Activated T-cell treated with anti-CD3 and anti-CD28 coated beads, Interleukin-2, amount 50 U/mL, for 4 hours (primary cell): ENCODE results near the gene ADGRG7. TPM values are rescaled to one million over a fixed set of nuclear protein-coding genes. Genes with fewer than 3 reads are reported as not detected.
"Not testable (repeated sequence)": the region's sequence is repeated elsewhere in the genome, so short reads cannot be mapped to it uniquely, and the experiment has no call there.

Source experiments
- ATAC-seq, 2 donors: fragments of 200-7000 bp; cut with Tn5 transposase; one replicate each; pipeline ENCODE4 v1.10.0; 2021
- DNase-seq: peaks from one replicate; pipeline ENCODE4 v3.0.0-alpha.2; 2020
- H3K27me3 Mint-ChIP-seq: one replicate; pipeline ENCODE4 v1.8.0; 2021; ENCODE audit warnings: low read depth, mixed read lengths
- H3K36me3 Mint-ChIP-seq: one replicate; pipeline ENCODE4 v1.8.0; 2022; ENCODE audit warnings: mixed read lengths; ENCODE audit not compliant: insufficient read depth
- H3K4me1 Mint-ChIP-seq: one replicate; pipeline ENCODE4 v1.8.0; 2021; ENCODE audit warnings: low read depth, mixed read lengths
- H3K4me3 Mint-ChIP-seq: one replicate; pipeline ENCODE4 v1.8.0; 2021; ENCODE audit warnings: mild to moderate bottlenecking, moderate library complexity, mixed read lengths
- H3K9me3 Mint-ChIP-seq: one replicate; pipeline ENCODE4 v1.8.0; 2021; ENCODE audit warnings: mixed read lengths
- total RNA-seq, 3 donors: library from RNA; stranded (reverse); gene quantifications; one replicate each; pipeline ENCODE4 v1.2.1, GENCODE V29; 2021

The ADGRG7 gene
- total RNA-seq, 3 donors from 2014 or later, result not detected

DNA sequence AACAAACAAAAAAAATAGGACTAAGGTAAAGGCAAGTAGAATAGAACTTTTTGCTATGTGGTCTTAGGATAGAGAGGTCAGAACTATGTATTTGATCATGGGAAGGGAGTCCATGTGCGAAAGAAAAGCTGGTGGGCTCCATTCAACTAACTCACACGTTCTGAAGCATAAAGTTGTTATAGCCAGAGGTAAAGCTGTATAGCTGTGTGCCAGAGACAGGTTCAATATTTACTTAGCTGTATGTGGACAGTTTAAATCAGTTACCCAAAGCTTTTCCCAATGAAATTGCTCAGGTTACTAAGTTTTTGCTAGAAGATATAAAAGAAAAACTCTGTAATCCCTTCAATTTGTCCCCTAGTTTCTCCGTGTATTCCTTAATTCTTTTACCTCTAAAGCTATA, 37.8 kb downstream of the ADGRG7 start:
- Mint-ChIP-seq H3K4me1 (peaks cover 12% of the 10 kb centered on the region), H3K4me3 (no peak overlapping the region), H3K9me3 (no peaks in the 10 kb centered on the region), H3K36me3 (no peaks in the 10 kb centered on the region), H3K27me3 (peaks cover 6% of the 10 kb centered on the region)
- ATAC-seq (no peak), DNase-seq (no peak)

DNA sequence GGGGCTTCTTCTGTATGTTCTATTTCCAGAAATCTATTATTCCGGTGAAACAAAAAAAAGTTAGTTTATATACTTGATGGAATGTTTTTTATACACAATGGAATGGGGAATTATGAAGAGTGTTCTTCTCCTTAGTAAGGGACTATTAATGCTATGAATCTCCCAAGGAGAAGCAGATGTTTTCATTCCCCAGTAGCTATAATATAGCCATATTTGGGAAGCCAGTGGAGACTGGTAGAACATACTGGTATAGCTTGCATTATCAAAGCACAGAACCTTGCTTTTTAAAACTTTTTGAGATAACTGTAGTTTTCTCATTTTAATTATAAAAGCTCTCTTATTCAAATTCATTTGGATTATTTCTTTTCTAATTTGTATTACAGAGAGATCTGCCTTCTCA, 38.3 kb downstream of the ADGRG7 start:
- no peak for ATAC-seq
- peaks cover 12% of the 10 kb centered on the region for H3K4me1 Mint-ChIP-seq
- H3K4me3 Mint-ChIP-seq, result no peak overlapping the region
- DNase-seq, result no peak
- H3K27me3 Mint-ChIP-seq, result peaks cover 6% of the 10 kb centered on the region
- no peaks in the 10 kb centered on the region for H3K9me3 Mint-ChIP-seq
- H3K36me3 Mint-ChIP-seq, result no peaks in the 10 kb centered on the region

DNA sequence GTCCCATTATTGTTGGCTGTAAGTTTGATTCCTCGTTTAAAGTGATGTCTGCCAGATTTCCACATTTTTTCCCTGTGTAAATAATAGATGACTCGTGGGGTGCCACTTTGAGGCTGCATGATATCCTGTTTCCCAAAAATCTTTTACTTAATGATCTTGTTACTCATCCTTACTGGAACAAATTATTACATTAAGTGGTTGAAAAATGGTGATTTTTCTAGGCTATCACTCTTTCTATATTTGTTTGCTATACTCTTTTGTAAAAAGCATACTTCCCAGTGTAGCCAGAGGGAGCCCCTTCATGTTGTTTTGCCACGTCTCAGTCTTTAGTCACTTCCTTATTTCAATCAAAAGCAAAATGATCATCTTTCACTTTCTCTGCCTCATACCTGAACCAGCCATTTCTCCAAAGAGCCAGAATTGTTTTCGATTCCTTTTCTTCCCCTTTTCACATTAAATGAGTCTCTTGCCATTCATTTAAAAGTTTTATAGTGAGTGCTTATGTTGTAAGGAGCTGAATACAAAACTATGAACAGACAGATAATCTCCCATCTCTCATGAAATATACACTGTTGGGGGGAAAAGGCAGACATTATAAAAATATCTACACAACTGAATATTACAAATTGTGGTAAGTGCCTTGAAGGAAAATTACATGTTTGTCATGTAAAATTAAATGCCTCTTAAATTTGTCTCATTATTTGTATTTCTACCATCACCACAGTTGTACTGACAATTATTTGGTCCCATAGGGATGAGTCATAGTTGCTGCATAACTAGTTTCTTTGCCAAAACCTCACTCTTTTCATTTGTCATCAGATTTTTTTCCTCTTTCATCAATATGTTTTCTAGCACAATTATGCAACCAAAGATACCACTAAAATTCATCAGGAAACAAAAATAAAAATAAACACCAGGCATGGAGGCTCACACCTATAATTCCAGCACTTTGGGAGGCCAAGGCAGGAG, 41.5 kb downstream of the ADGRG7 start:
- DNase-seq (no peak), ATAC-seq (peak; percentile 93 to 95)
- peaks cover 12% of the 10 kb centered on the region for H3K4me1 Mint-ChIP-seq
- H3K9me3 Mint-ChIP-seq, result no peaks in the 10 kb centered on the region
- H3K27me3 Mint-ChIP-seq, result peaks cover 4% of the 10 kb centered on the region
- H3K4me3 Mint-ChIP-seq, result peak overlapping the region; percentile 14
- no peaks in the 10 kb centered on the region for H3K36me3 Mint-ChIP-seq

DNA sequence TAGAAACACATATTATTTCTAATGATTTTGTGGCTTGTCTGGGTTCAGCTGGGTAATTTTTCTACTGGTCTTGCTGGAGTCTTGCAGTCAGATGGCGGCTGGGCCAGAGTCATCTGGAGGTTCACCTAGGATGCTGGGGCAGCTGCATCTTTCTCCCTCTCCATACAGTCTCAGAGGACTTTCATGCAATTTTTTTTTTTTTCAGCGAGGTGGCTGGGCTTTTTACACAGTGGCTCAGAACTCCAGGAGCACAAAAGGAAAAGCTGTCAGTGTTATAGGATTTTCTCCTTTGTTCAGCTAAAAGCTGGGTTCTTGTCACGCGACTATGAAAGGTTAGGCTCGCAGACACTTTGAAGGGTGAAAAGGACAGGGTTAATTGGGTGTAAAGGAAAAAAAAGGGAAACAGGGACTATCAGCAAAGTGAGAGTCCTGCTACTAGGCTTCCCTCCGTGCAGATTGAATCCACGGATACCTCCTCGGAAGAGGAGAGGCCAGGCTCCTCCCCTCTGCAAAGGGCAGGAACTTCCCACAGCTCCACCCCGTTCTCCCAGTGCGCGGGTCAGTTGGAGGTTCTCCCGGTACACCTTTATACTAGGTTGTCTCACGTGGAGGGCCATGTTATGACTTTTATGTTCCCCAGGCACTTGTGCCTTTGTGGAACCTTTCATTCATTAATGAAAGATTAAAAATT, 44.3 kb downstream of the ADGRG7 start:
- peaks cover 12% of the 10 kb centered on the region for H3K4me1 Mint-ChIP-seq
- H3K9me3 Mint-ChIP-seq, result no peaks in the 10 kb centered on the region
- H3K36me3 Mint-ChIP-seq, result no peaks in the 10 kb centered on the region
- DNase-seq (no peak), ATAC-seq (no peak)
- H3K4me3 Mint-ChIP-seq, result no peak overlapping the region
- no peaks in the 10 kb centered on the region for H3K27me3 Mint-ChIP-seq

GRCh38 chr3:100656945-100657344, 47.5 kb downstream of the ADGRG7 start:
- Mint-ChIP-seq H3K36me3 (no peaks in the 10 kb centered on the region), H3K9me3 (no peaks in the 10 kb centered on the region), H3K4me1 (peaks cover under 1% of the 10 kb centered on the region), H3K4me3 (no peak overlapping the region), H3K27me3 (no peaks in the 10 kb centered on the region)
- ATAC-seq, result no peak
- DNase-seq, result no peak

DNA sequence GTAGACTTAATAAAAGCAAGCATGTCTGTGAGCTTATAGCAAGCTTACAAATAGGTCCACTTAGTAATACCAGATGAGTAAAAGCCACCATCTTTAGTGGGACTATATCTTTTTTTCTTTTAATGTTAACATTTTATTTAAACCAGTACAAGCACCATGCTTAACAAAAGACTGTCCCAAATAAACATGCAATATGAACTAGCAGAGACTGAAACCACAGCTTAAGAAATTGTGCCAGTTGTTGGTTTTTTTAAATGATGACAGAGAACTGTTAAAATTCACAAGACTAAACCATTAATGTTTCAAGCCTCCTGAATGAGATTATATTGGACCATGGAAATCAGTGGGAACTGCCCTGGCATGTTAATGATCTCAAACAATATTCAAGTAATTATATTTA, 51.9 kb downstream of the ADGRG7 start:
- H3K36me3 Mint-ChIP-seq, ATAC-seq, H3K27me3 Mint-ChIP-seq, H3K9me3 Mint-ChIP-seq, DNase-seq, H3K4me3 Mint-ChIP-seq: not testable (repeated sequence)
- H3K4me1 Mint-ChIP-seq, result peaks cover 25% of the 10 kb centered on the region

DNA sequence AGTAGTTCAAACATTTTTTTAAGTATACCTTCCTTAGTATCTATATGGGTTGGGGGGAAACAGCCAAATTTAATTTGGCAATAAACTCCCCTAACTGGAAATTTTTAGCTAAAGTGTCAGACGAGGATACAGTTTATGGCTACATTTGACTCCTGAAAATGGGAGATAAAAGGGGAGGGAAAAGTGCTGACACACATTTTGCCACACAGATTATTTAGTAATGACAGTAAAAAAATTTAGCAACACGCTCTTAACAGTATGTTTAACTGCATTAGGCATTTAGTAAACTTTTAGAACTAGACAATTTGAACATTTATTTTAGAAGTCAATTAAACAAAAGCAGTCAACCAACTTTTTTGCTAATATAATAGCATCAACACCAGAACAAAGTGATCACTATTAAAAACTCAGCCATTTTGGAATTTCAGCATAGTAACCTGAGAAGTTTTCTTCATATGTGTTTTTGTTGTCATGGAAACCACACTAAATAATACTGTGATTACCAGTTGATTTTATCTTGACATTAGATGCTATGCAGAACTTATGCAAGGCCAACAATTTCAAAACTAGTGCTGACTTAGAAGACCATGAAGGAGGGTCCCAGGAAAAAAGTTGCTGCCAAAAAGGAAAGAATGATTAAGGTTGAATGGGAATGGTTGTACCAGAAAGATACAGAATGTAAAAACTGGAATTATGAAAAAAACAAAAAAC, 52.9 kb downstream of the ADGRG7 start:
- no peaks in the 10 kb centered on the region for H3K27me3 Mint-ChIP-seq
- no peak overlapping the region for H3K4me3 Mint-ChIP-seq
- no peak for DNase-seq
- H3K4me1 Mint-ChIP-seq, result peaks cover 25% of the 10 kb centered on the region
- ATAC-seq, result no peak
- H3K9me3 Mint-ChIP-seq, result no peaks in the 10 kb centered on the region
- no peaks in the 10 kb centered on the region for H3K36me3 Mint-ChIP-seq

DNA sequence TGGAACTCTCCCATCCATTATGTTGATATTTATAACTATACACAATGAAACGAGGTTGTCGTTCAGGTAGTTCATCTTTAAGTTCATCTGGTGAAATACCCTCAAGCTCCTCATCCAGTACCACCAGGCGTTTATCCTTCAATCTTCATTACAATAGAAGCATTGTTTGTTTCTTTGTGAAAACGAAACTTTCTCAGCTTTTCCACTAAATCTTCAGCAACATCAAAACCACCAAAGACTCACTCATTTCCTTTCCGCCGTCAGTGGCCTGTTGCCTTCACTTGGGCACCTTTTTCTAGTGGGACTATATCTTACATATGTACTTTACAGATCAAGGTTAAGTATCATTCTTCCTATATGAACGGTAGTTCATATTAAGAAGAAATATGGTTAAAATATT, 55.8 kb downstream of the ADGRG7 start:
- DNase-seq (peak; percentile 10), ATAC-seq (peak; percentile 86 to 89)
- Mint-ChIP-seq H3K36me3 (no peaks in the 10 kb centered on the region), H3K4me1 (peaks cover 25% of the 10 kb centered on the region), H3K4me3 (peak overlapping the region; percentile 57), H3K27me3 (no peaks in the 10 kb centered on the region), H3K9me3 (peaks cover 3% of the 10 kb centered on the region)

DNA sequence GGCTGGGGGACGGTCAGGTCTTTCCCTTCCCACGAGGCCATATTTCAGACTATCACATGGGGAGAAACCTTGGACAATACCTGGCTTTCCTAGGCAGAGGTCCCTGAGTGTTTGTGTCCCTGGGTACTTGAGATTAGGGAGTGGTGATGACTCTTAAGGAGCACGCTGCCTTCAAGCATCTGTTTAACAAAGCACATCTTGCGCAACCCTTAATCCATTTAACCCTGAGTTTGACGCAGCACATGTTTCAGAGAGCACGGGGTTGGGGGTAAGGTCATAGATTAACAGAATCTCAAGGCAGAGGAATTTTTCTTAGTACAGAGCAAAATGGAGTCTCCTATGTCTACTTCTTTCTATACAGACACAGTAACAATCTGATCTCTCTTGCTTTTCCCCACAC, 57.3 kb downstream of the ADGRG7 start:
- not testable (repeated sequence) for H3K27me3 Mint-ChIP-seq, ATAC-seq

DNA sequence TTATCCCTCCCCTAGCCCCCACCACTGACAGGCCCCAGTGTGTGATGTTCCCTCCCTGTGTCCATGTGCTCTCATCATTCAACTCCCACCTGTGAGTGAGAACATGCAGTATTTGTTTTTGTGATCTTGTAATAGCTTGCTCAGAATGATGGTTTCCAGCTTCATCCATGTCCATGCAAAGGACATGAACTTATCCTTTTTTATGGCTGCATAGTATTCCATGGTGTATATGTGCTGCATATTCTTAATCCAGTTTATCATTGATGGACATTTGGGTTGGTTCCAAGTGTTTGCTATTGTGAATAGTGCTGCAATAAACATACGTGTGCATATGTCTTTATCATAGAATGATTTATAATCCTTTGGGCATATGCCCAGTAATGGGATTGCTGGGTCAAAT, 57.9 kb downstream of the ADGRG7 start:
- peaks cover 14% of the 10 kb centered on the region for H3K9me3 Mint-ChIP-seq
- H3K36me3 Mint-ChIP-seq, H3K4me3 Mint-ChIP-seq, H3K27me3 Mint-ChIP-seq, DNase-seq, ATAC-seq: not testable (repeated sequence)
- peaks cover 23% of the 10 kb centered on the region for H3K4me1 Mint-ChIP-seq

More for the DNA sequence above, 57.3 kb downstream of the ADGRG7 start:
- H3K9me3 Mint-ChIP-seq, result peaks cover 12% of the 10 kb centered on the region
- not testable (repeated sequence) for H3K36me3 Mint-ChIP-seq, DNase-seq, H3K4me3 Mint-ChIP-seq
- peaks cover 25% of the 10 kb centered on the region for H3K4me1 Mint-ChIP-seq

DNA sequence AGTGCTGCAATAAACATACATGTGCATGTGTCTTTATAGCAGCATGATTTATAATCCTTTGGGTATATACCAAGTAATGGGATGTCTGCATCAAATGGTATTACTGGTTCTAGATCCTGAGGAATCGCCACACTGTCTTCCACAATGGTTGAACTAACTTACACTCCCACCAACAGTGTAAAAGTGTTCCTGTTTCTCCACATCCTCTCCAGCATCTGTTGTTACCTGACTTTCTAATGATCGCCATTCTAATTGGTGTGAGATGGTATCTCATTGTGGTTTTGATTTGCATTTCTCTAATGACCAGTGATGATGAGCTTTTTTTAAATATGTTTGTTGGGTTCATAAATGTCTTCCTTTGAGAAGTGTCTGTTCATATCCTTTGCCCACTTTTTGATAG, 61.6 kb downstream of the ADGRG7 start:
- not testable (repeated sequence) for H3K4me1 Mint-ChIP-seq, H3K36me3 Mint-ChIP-seq, DNase-seq, H3K27me3 Mint-ChIP-seq, ATAC-seq, H3K4me3 Mint-ChIP-seq
- peaks cover 16% of the 10 kb centered on the region for H3K9me3 Mint-ChIP-seq

GRCh38 chr3:100681496-100681895, 72.1 kb downstream of the ADGRG7 start:
- Mint-ChIP-seq H3K36me3 (no peaks in the 10 kb centered on the region), H3K4me3 (no peak overlapping the region), H3K9me3 (peaks cover 4% of the 10 kb centered on the region), H3K4me1 (no peaks in the 10 kb centered on the region), H3K27me3 (peaks cover 4% of the 10 kb centered on the region)
- no peak for DNase-seq
- no peak for ATAC-seq

- no peak for ATAC-seq
- no peaks in the 10 kb centered on the region for H3K9me3 Mint-ChIP-seq
These were observed 72.9 kb downstream of the ADGRG7 start for GRCh38 chr3:100682056-100682853.

More at GRCh38 chr3:100682056-100682853, 72.9 kb downstream of the ADGRG7 start:
- H3K36me3 Mint-ChIP-seq, result no peaks in the 10 kb centered on the region
- no peak overlapping the region for H3K4me3 Mint-ChIP-seq
- H3K27me3 Mint-ChIP-seq, result peaks cover 4% of the 10 kb centered on the region
- no peaks in the 10 kb centered on the region for H3K4me1 Mint-ChIP-seq
- DNase-seq, result no peak
